ENCODE results near the gene SLC27A2.

DNA sequence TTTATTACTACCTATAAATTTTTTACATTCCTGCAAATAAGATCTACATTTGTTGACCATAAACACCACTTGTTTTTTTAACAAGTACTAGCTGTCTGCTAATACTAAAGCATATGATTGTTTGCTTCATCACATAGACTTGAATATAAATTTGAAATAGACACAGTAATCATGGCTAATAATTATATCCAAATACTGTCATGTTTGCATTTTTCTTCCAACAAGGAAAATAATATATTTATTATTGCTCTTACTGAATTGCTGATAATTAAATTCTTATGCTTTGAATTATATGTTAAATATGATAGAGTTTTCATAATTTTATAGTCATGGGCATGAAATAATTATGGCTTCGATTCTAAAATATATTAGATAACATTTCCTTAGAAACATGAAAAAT is 43.1 kb downstream of the SLC27A2 start:
- TF ChIP-seq TAF1 (IDR thresholded peaks at IDR 0.05; ENCODE audit: borderline replicate concordance, insufficient read depth, low read length) (no peak), POLR2AphosphoS5 (IDR thresholded peaks at IDR 0.05; ENCODE audit: low read depth, low read length) (no peak), SIN3A (IDR thresholded peaks at IDR 0.05; ENCODE audit: borderline replicate concordance, insufficient read depth, low read length) (no peak)
- TF ChIP-seq, protein P1, sequence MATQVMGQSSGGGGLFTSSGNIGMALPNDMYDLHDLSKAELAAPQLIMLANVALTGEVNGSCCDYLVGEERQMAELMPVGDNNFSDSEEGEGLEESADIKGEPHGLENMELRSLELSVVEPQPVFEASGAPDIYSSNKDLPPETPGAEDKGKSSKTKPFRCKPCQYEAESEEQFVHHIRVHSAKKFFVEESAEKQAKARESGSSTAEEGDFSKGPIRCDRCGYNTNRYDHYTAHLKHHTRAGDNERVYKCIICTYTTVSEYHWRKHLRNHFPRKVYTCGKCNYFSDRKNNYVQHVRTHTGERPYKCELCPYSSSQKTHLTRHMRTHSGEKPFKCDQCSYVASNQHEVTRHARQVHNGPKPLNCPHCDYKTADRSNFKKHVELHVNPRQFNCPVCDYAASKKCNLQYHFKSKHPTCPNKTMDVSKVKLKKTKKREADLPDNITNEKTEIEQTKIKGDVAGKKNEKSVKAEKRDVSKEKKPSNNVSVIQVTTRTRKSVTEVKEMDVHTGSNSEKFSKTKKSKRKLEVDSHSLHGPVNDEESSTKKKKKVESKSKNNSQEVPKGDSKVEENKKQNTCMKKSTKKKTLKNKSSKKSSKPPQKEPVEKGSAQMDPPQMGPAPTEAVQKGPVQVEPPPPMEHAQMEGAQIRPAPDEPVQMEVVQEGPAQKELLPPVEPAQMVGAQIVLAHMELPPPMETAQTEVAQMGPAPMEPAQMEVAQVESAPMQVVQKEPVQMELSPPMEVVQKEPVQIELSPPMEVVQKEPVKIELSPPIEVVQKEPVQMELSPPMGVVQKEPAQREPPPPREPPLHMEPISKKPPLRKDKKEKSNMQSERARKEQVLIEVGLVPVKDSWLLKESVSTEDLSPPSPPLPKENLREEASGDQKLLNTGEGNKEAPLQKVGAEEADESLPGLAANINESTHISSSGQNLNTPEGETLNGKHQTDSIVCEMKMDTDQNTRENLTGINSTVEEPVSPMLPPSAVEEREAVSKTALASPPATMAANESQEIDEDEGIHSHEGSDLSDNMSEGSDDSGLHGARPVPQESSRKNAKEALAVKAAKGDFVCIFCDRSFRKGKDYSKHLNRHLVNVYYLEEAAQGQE (IDR thresholded peaks at IDR 0.05; ENCODE audit: insufficient read depth in 1 of 2, low read depth in 2 of 2, low read length in 2 of 2), result no peak
